OCI-LY1 (cell line): ENCODE data around the gene GCG.

Experiments used
- EZH2 ChIP-seq: fragments of 200-600 bp; sonication (generic), shearing (Covaris generic); IDR thresholded peaks from 2 replicates; pipeline ENCODE4 v1.8.0; 2017; ENCODE audit warnings: borderline replicate concordance, mixed run types, mild to moderate bottlenecking, antibody characterized with exemption, low read length, moderate library complexity, mixed read lengths
- TF ChIP-seq, protein P1 (sequence below): fragments of 200-600 bp; sonication (generic), shearing (Covaris generic); IDR thresholded peaks from 2 replicates; pipeline ENCODE4 v1.5.1; 2017; ENCODE audit warnings: mild to moderate bottlenecking, antibody characterized with exemption, low read length, moderate library complexity, mixed read lengths

DNA sequence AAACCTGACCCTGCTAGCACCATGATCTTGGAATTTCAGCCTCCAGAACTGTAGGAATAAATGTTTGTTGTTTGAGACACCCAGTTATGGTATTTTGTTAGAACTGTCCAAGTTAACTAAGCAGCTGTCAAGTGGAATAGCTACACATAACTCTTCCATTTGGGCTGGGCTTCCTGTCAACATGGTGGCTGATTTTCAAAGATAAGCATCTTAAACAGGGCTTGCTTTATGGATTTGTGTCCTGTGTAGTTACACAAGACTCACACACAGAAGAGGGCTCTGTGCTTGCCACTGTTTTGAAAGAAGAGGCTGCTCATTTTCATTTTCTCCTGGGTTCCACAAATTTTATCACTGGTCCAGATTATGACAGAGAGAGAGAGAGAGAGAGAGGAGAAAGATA is 35.7 kb downstream of the GCG start:
- TF ChIP-seq, protein P1, sequence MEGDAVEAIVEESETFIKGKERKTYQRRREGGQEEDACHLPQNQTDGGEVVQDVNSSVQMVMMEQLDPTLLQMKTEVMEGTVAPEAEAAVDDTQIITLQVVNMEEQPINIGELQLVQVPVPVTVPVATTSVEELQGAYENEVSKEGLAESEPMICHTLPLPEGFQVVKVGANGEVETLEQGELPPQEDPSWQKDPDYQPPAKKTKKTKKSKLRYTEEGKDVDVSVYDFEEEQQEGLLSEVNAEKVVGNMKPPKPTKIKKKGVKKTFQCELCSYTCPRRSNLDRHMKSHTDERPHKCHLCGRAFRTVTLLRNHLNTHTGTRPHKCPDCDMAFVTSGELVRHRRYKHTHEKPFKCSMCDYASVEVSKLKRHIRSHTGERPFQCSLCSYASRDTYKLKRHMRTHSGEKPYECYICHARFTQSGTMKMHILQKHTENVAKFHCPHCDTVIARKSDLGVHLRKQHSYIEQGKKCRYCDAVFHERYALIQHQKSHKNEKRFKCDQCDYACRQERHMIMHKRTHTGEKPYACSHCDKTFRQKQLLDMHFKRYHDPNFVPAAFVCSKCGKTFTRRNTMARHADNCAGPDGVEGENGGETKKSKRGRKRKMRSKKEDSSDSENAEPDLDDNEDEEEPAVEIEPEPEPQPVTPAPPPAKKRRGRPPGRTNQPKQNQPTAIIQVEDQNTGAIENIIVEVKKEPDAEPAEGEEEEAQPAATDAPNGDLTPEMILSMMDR = no peak
- no peak for TF ChIP-seq EZH2
